GM12873 (cell line): ENCODE data around the gene RBPJL.

Experiments
- TF ChIP-seq, protein P1 (sequence below): IDR thresholded peaks from 2 replicates; pipeline ENCODE4 v1.5.1; 2012; ENCODE audit warnings: low read depth, mild to moderate bottlenecking, moderate library complexity, low read length, control low read depth; ENCODE audit not compliant: insufficient read depth; ENCODE audit errors: missing control alignments

The RBPJL gene

DNA sequence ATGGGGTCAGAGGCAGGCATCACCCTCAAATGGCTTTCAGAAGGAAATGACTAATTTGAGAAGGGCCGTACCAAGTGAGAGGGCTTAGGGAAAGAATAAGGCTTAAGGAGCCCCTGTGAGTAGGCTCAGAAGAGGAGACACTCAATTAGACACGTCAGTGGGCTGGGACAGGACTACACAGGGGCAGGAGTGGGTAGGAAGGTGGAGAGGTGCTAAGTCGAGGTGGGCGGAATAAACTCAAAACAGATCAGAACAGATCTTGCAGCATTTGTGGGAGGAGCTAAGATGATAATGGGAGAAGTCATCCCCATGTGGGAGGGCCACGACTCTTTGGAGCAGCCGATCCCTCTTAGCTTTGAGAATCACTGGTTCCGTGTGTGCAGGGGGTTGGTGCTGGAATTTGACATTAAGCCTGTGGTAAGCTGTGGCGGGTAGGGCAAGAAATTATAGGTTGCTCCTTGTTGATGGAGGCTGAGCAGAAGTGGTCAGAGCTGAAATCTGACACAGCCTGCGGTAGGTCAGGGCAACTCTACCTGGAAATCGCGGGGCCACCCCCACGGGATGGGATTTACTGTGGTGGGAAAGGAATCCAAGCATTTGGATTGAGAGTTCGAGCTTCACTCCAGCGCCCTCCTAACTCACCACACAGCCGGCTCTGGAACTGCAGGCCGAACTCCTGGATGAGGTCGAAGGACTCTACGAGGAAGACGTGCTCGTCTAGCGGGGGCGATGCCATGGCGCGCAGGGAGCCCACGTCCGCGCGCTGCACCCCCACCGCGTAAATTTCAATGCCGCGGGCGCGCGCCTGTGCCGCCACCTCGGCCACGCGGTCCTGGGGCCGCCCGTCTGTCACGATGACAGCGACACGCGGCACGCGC lies 2.8 kb upstream of the RBPJL start:
- TF ChIP-seq, protein P1, sequence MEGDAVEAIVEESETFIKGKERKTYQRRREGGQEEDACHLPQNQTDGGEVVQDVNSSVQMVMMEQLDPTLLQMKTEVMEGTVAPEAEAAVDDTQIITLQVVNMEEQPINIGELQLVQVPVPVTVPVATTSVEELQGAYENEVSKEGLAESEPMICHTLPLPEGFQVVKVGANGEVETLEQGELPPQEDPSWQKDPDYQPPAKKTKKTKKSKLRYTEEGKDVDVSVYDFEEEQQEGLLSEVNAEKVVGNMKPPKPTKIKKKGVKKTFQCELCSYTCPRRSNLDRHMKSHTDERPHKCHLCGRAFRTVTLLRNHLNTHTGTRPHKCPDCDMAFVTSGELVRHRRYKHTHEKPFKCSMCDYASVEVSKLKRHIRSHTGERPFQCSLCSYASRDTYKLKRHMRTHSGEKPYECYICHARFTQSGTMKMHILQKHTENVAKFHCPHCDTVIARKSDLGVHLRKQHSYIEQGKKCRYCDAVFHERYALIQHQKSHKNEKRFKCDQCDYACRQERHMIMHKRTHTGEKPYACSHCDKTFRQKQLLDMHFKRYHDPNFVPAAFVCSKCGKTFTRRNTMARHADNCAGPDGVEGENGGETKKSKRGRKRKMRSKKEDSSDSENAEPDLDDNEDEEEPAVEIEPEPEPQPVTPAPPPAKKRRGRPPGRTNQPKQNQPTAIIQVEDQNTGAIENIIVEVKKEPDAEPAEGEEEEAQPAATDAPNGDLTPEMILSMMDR, result no peak

DNA sequence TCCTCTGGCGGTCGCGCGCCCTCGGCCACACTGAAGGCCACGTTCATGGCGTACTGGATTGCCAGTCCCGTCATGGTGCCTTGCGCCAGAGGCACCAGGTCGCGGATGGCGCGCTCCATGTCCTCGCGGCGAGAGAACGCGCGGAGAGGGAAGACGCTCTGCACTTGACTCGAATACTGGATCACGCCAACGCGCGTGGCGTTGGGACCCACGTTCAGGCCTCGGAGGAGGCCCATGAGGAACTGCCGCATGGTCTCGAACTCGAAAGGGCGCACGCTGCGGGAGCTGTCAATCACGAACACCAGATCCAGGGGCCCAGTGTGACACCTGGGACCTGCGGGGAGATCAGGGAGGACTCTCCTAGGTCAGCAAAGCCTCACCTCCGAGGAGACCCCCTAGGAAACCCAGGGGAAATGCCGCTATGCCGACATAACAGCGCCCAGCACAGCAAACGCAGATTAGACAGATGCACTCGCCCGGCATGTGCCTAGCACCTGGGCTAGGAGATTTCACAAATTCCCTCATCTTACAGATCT lies 2.1 kb upstream of the RBPJL start:
- TF ChIP-seq, protein P1, result no peak

DNA sequence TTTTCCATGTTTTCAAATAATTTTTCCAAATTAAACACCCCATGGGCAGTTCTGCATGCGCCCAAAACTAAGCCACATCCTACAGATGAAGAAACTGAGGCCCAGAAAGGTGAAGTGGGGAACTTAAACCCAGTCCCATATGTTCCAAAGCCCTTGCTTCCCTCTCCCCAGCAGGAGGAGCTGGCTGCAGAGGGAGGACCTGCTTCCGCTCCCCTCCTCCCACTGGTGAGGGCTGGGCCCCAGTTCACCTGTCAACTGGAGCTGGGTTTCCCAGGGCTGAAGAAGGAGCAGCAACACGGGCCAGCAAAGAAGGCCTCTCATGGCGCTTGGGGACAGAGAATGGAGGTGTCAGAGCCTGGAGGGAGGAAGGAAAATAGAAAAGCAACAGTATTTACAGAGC lies 1.4 kb upstream of the RBPJL start:
- TF ChIP-seq, protein P1, result no peak

DNA sequence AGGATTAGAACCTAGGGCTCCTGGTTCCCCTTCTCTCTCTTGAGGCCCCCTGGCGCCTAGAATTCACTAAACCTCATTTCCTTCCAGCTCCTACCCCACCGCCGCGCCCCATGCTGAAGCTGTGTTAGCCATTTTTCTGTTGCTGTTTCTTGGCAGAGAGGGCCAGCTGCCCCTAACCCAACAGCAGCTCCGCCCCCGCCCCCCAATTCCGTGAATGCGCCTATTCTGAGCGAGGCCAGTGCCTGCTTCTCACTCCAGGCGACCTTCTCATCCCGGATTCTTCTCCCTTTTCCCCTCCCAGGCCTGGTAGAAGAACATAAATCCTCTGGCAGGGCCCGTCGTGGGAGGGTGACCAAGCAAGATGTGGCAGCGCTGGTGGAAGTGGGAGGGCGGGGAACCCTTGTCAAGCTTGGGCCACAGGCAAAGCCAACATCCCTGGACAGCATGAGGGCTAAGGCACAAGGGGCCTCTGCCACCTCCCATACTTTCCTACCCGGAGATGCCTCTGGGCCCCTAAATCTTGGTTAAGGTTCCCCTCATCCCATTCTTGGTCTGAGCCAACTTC lies 518 bp downstream of the RBPJL start:
- TF ChIP-seq, protein P1, result no peak

DNA sequence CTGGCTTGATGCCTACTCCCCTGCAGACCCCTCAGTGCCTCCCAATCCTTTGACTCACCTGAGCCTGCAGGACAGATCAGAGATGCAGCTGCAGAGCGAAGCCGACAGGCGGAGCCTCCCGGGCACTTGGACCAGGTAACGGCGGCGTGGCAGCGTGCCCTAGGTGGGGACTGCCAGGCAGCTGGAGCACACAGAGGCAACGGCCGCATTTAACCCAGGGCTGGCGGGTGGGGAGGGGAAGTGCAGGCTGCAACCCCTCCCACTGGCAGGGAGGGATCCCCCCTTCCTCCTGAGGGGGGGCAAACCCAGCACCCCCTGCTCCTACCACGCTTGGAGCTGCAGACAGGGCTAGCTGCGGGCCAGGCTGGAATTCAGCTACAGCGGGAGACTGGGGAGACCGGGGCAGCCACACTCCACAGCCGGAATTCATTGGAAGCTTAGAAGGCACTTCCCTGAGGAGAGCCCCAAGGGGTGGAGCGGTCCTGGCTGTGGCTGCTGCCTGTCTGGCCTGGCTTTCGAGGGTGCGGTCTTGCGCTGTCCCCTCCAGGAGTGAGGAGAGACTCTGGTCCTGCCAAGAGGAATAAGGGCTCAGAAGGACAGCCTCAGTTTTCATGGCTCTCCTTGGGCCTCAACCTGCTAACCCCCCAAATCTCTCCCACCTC lies 1.6 kb downstream of the RBPJL start, which contains the start of gene MATN4:
Gene MATN4, minus strand, starts transcription at position 183 of the 662 bp plus-strand sequence. CDS start 2,717 bp downstream, outside the sequence.
- TF ChIP-seq, protein P1, result no peak

DNA sequence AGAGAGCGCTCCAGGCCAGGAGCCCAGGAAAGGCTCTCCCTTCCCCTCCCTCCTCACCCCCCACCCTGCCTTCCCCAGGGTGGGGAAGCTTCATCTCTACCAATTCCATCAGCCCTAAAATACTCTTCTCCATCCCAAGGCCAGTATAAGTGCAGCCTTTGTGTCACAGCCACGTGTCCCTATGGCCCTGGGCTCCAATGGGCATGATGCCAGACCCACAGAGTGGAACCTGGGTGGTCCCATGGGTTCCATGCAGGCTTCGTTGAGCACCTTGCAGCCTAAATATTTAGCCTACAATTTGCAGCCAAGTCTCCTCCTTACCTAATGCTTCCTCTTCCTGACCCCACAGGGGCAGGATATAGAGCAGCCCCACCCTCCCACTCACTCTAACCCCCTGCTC lies 2.4 kb downstream of the RBPJL start:
- TF ChIP-seq, protein P1, result no peak

DNA sequence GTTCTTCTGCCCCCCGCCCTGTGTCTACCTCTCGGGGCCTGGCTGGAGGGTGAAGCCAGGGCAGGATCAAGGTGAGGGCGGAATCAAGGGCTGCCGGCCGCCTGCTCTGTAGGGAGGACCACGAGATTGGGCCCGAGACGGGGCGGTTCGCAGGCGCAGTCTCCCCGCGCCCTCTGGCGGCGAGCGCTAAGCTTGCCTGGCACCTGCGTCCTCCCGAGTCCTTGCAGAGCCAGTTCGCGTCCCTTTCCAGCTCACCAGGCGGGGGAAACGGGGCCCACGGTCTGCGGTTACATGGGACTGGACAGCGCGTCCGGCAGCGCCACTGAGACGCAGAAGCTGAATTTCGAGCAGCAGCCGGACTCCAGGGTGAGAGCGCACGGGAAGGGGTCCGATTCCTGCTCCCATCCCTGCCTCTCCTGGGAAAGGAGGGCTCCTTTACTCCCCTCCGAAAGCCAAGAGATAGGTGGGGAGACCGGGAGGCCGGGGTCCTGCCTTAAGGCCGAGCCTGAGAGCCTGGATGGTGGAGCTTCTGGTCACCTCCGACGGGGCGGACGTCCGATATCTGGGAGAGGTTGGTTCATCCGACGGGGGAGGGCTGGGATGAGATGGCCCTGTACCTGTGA lies 5.1 kb downstream of the RBPJL start:
- TF ChIP-seq, protein P1, result peak; percentile 90
